H9 (cell line): ENCODE measurements around the gene CCDC170. TPM values are rescaled to one million over a fixed set of nuclear protein-coding genes. Genes with fewer than 3 reads are reported as not detected.

Experiments
- DNase-seq: peaks from one replicate; pipeline ENCODE4 v3.0.0-alpha.2; 2017
- H2AFZ ChIP-seq: one replicate; pipeline ENCODE4 v1.6.1; 2013; ENCODE audit warnings: mild to moderate bottlenecking, low read length, control low read depth, moderate library complexity
- H2AK5ac ChIP-seq: 2 replicates; pipeline ENCODE4 v1.6.1; 2013; ENCODE audit warnings: low read length, control low read depth, mixed read lengths; ENCODE audit not compliant: insufficient read length
- H2BK120ac ChIP-seq: one replicate; pipeline ENCODE4 v1.6.1; 2013; ENCODE audit warnings: low read depth, mild to moderate bottlenecking, low read length, control low read depth, inconsistent platforms; ENCODE audit not compliant: poor library complexity, severe bottlenecking
- H2BK12ac ChIP-seq: 2 replicates; pipeline ENCODE4 v1.6.1; 2013; ENCODE audit warnings: low read length, control low read depth, mixed read lengths, low read depth; ENCODE audit not compliant: insufficient read length
- H2BK15ac ChIP-seq: 2 replicates; pipeline ENCODE4 v1.6.1; 2013; ENCODE audit warnings: low read depth, low read length, control low read depth
- H2BK20ac ChIP-seq: one replicate; pipeline ENCODE4 v1.6.1; 2013; ENCODE audit warnings: low read depth, mild to moderate bottlenecking, low read length, control low read depth, inconsistent platforms; ENCODE audit not compliant: poor library complexity, severe bottlenecking
- H2BK5ac ChIP-seq: 2 replicates; pipeline ENCODE4 v1.6.1; 2013; ENCODE audit warnings: low read length, control low read depth, mixed read lengths; ENCODE audit not compliant: insufficient read length
- H3K14ac ChIP-seq: 2 replicates; pipeline ENCODE4 v1.6.1; 2013; ENCODE audit warnings: low read length, control low read depth; ENCODE audit not compliant: insufficient read depth
- H3K18ac ChIP-seq: 2 replicates; pipeline ENCODE4 v1.6.1; 2013; ENCODE audit warnings: low read depth, mild to moderate bottlenecking, mixed read lengths, low read length, control low read depth; ENCODE audit not compliant: insufficient read length
- H3K23ac ChIP-seq: 2 replicates; pipeline ENCODE4 v1.6.1; 2013; ENCODE audit warnings: low read length, control low read depth, mixed read lengths, low read depth; ENCODE audit not compliant: insufficient read length
- H3K23me2 ChIP-seq: 2 replicates; pipeline ENCODE4 v1.6.1; 2013; ENCODE audit warnings: low read depth, mild to moderate bottlenecking, mixed read lengths, low read length, control low read depth; ENCODE audit not compliant: insufficient read length, poor library complexity, severe bottlenecking
- H3K27ac ChIP-seq: 2 replicates; pipeline ENCODE4 v1.5.1; 2013; ENCODE audit warnings: low read length, control low read depth, mixed read lengths, low read depth; ENCODE audit not compliant: insufficient read length
- H3K27me3 ChIP-seq: 2 replicates; pipeline ENCODE4 v1.6.1; 2013; ENCODE audit warnings: low read length, control low read depth, inconsistent platforms; ENCODE audit not compliant: insufficient read depth
- H3K4ac ChIP-seq: 2 replicates; pipeline ENCODE4 v1.6.1; 2013; ENCODE audit warnings: low read depth, mild to moderate bottlenecking, control low read depth, inconsistent platforms, low read length, moderate library complexity
- H3K4me1 ChIP-seq: 2 replicates; pipeline ENCODE4 v1.6.1; 2013; ENCODE audit warnings: low read length, control low read depth, inconsistent platforms; ENCODE audit not compliant: insufficient read depth
- H3K4me2 ChIP-seq: 2 replicates; pipeline ENCODE4 v1.6.1; 2013; ENCODE audit warnings: low read length, control low read depth, mixed read lengths; ENCODE audit not compliant: insufficient read length, insufficient read depth
- H3K56ac ChIP-seq: 2 replicates; pipeline ENCODE4 v1.6.1; 2013; ENCODE audit warnings: low read depth, mild to moderate bottlenecking, mixed read lengths, low read length, control low read depth; ENCODE audit not compliant: insufficient read length
- H3K79me1 ChIP-seq: 2 replicates; pipeline ENCODE4 v1.6.1; 2013; ENCODE audit warnings: low read depth, mild to moderate bottlenecking, moderate library complexity, low read length, control low read depth, inconsistent platforms; ENCODE audit not compliant: insufficient read depth, poor library complexity, severe bottlenecking
- H3K79me2 ChIP-seq: 2 replicates; pipeline ENCODE4 v1.6.1; 2013; ENCODE audit warnings: low read length, control low read depth, inconsistent platforms; ENCODE audit not compliant: insufficient read depth
- H3K9ac ChIP-seq: 2 replicates; pipeline ENCODE4 v1.6.1; 2013; ENCODE audit warnings: low read length, control low read depth, mixed read lengths; ENCODE audit not compliant: insufficient read length; ENCODE audit errors: extremely low read depth
- H3K9me3 ChIP-seq: one replicate; pipeline ENCODE4 v1.6.1; 2013; ENCODE audit warnings: low read depth, low read length, inconsistent platforms; ENCODE audit not compliant: control insufficient read depth
- H3T11ph ChIP-seq: one replicate; pipeline ENCODE4 v1.6.1; 2013; ENCODE audit warnings: mild to moderate bottlenecking, low read length, control low read depth, inconsistent platforms
- H4K20me1 ChIP-seq: one replicate; pipeline ENCODE4 v1.6.1; 2013; ENCODE audit not compliant: control insufficient read depth, insufficient read length, insufficient read depth
- H4K5ac ChIP-seq: 2 replicates; pipeline ENCODE4 v1.6.1; 2013; ENCODE audit warnings: low read depth, mild to moderate bottlenecking, mixed read lengths, low read length, control low read depth; ENCODE audit not compliant: insufficient read length
- H4K8ac ChIP-seq: replicated peaks from 2 replicates; pipeline ENCODE4 v1.6.1; 2013; ENCODE audit warnings: low read length, control low read depth, mixed read lengths, low read depth; ENCODE audit not compliant: insufficient read length
- H4K91ac ChIP-seq: 2 replicates; pipeline ENCODE4 v1.6.1; 2013; ENCODE audit warnings: low read depth, mild to moderate bottlenecking, moderate library complexity, mixed read lengths, low read length, control low read depth; ENCODE audit not compliant: insufficient read length
- H3K27ac Mint-ChIP-seq, 3 experiments: 2 replicates in 2 of 3; 3 replicates in 1 of 3; pipeline ENCODE4 v1.8.0; 2020 to 2021; ENCODE audit warnings: mixed read lengths in 3 of 3, mild to moderate bottlenecking in 1 of 3, moderate library complexity in 1 of 3
- H3K27me3 Mint-ChIP-seq: 2 replicates; pipeline ENCODE4 v1.8.0; 2021; ENCODE audit warnings: low read depth, mild to moderate bottlenecking, moderate library complexity, mixed read lengths
- H3K36me3 Mint-ChIP-seq, 3 experiments: 2 replicates in 2 of 3; 3 replicates in 1 of 3; pipeline ENCODE4 v1.8.0; 2020 to 2021; ENCODE audit warnings: low read depth in 3 of 3, mixed read lengths in 3 of 3; ENCODE audit not compliant: insufficient read depth in 1 of 3
- H3K4me1 Mint-ChIP-seq, 2 experiments: 2 replicates each; pipeline ENCODE4 v1.8.0; 2020; ENCODE audit warnings: mixed read lengths in 2 of 2
- H3K4me3 Mint-ChIP-seq, 2 experiments: 2 replicates in 1 of 2; 3 replicates in 1 of 2; pipeline ENCODE4 v1.8.0; 2020 to 2021; ENCODE audit warnings: mild to moderate bottlenecking in 2 of 2, mixed read lengths in 2 of 2, moderate library complexity in 1 of 2
- H3K9me3 Mint-ChIP-seq, 2 experiments: 2 replicates in 1 of 2; 3 replicates in 1 of 2; pipeline ENCODE4 v1.8.0; 2020; ENCODE audit warnings: mild to moderate bottlenecking in 2 of 2, mixed read lengths in 2 of 2, moderate library complexity in 1 of 2
- CTCF ChIP-seq: fragments of 200-600 bp; sonication (generic); conservative IDR thresholded peaks from 3 replicates; pipeline ENCODE4 v1.8.0; 2021; ENCODE audit warnings: antibody characterized with exemption, mild to moderate bottlenecking
- WGBS: extraction: QIAGEN DNeasy Blood & Tissue Kit; methylation state at CpG from one replicate; pipeline ENCODE4 v1.1.7; 2013; ENCODE audit warnings: missing lambda C conversion rate, low lambda C conversion rate, mixed read lengths; ENCODE audit not compliant: insufficient read length; ENCODE audit errors: extremely low coverage; 5-methylcytosine and 5-hydroxymethylcytosine counted together
- total RNA-seq: library from RNA; stranded (reverse); gene quantifications from 2 replicates; pipeline ENCODE4 v1.2.1, GENCODE V29; 2021

Gene CCDC170
- total RNA-seq, 1 experiment from 2014 or later = 0.07 TPM

GRCh38 chr6:151482290-151482689, 11.5 kb upstream of the CCDC170 start:
- no peak for TF ChIP-seq CTCF
- no peak for DNase-seq
- Histone ChIP-seq H4K8ac (no peak overlapping the region), H3K79me1 (no peaks in the 10 kb centered on the region), H3T11ph (no peak overlapping the region), H3K9me3 (no peaks in the 10 kb centered on the region), H3K4ac (no peak overlapping the region), H2BK12ac (no peak overlapping the region), H2AK5ac (no peak overlapping the region), H3K4me2 (no peak overlapping the region), H3K27me3 (no peaks in the 10 kb centered on the region), H3K79me2 (no peaks in the 10 kb centered on the region), H4K5ac (no peak overlapping the region), H2BK15ac (no peak overlapping the region), H3K18ac (no peak overlapping the region), H2BK20ac (no peak overlapping the region), H3K56ac (no peak overlapping the region), H3K4me1 (no peaks in the 10 kb centered on the region), H3K27ac (no peak overlapping the region), H2BK5ac (no peak overlapping the region), H3K14ac (no peak overlapping the region), H3K23ac (no peak overlapping the region), H4K91ac (no peak overlapping the region), H3K23me2 (no peaks in the 10 kb centered on the region), H2BK120ac (no peak overlapping the region), H3K9ac (no peak overlapping the region), H4K20me1 (no peaks in the 10 kb centered on the region), H2AFZ (no peak overlapping the region)
- no peak overlapping the region for H3K27ac Mint-ChIP-seq
- H3K9me3 Mint-ChIP-seq = no peaks in the 10 kb centered on the region
- peaks cover 6 to 9% of the 10 kb centered on the region in 2 experiments for H3K4me1 Mint-ChIP-seq
- H3K36me3 Mint-ChIP-seq = no peaks in the 10 kb centered on the region
- H3K27me3 Mint-ChIP-seq = no peaks in the 10 kb centered on the region; the same call in 1 of the 2 replicates
- no peak overlapping the region for H3K4me3 Mint-ChIP-seq
- WGBS = no CpG with 5 or more reads among the region's 5 CpGs
